CMK (cell line): ENCODE data around the gene ZNF789.
"Not testable (repeated sequence)": the region's sequence is repeated elsewhere in the genome, so short reads cannot be mapped to it uniquely, and the experiment has no call there.

Source experiments
- DNase-seq: peaks from one replicate; pipeline ENCODE4 v3.0.0-alpha.2; 2010; ENCODE audit warnings: low read depth

The ZNF789 gene

DNA sequence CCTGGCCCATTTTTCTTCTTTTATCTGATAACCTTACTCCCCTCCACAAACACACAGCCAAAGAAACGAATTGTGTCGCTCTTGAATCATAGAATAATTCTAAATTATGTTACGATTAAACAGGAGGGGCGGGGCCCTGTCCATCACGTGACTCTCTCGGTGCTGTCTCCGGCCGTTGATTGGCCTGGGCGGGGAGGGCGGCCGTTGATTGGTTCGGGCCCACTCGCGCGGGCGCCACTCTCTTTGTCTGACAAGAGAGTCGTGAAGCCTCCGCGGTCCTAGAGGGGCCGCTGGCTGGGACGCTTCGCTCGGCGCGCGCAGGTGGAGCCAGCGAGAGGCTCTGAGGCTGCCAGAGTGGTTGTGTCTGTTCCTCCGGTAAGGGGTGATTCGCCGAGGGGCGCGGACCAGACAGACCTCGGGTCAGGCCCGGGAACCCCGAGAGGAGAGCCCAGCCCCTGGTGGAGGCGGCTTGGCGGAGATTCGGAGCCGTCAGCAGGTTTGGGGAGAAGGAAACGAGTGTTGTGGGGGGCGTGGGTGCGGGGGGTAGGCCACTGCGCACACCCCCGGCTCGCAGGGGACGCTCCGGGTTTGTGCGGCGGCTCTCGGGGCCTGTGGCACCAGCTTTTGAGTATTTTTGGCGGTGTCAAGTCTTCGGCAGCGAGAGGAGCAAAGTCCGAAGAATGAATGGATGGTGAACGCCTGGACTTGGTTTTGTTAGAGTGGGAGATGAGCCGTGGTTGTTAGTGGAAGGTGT lies at the start of gene ZNF789:
ZNF789 (plus strand) TSS at position 330 of the 754 bp plus-strand sequence. CDS start 3,567 bp downstream, outside the sequence.
- peak; percentile 95 for DNase-seq

DNA sequence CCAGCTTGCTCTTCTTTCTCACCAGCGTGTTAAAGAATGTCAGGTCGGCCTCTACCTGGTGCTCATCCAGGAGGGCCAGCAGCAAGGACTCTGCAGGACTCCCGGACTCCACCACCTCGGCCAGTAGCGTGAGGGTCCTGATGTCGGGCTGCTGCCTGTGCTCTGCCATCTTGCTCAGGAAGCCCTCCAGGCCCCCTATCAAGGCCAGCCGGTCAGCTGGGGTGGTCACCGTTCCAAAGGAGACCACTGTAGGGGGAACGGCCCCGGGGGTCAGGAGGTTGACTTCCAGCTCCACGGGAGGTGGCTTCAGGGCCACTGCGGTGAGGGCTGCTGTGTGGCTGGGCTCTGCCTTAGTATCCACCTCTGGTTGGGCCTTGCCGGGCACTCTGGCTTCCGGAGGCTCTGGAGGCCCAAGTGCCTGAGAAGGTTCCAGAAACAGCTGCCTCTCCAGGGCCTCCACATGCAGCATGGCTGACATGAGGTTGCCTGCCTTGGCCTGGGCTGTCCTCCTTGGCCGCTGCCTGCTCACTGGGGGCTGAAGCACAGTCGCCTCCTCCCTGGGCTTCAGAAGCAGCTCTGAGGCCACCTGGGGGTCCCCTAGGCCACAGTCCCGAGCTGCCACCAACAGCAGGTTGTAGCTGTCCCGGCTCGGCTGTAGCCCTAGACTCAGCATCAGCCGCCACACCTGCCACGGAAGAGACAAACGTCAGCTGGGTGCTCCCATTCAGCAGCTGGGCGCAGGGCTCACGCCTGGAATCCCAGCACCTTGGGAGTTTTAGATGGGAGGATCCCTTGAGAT lies 47.6 kb upstream of the ZNF789 start:
- DNase-seq: no peak

DNA sequence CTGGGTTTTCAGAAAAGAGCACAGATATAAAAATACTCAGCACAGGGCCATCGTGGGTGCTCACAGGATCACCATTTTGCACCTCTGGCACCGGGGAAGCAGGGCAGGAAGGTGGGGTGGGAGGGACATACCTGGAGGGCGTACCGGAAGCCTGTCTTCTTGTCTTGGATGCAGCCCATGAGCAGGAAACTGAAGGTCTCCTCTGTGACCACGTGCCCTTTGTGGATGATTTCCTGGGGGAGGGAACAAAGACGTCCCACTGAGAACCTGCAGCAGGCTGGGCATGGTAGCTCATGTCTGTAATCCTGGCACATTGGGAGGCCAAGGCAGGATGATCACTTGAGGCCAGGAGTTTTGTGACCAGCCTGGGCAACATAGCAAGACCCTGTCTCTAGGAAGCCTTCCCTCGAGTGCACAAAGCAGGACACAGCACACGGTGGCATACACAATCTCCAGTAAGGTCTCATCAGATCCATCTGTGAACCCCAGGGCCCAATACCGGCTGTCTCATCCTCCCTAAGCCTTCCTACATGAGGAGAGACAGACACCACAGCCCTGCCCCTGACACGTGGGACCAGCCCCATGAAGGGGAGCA lies 43.6 kb upstream of the ZNF789 start:
- no peak for DNase-seq

DNA sequence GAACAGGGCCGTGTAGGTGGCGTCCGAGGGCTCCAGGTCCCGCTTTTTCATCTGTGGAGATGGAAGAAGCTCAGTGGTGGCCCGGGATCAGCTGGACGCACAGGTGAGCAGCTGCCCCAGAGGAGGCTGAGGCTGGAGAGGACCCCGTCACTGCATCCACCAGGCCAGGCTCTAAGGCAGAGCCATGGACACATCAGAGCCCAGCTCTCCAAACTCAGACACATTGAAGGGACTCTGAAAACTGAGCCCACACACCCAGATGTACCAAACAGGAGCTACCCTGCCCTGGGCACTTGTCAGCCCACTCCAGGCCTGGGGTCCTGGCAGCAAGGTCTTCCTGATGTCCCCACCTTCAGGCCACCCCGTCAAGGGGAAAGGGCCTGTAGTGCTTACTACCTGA lies 42.9 kb upstream of the ZNF789 start:
- no peak for DNase-seq

DNA sequence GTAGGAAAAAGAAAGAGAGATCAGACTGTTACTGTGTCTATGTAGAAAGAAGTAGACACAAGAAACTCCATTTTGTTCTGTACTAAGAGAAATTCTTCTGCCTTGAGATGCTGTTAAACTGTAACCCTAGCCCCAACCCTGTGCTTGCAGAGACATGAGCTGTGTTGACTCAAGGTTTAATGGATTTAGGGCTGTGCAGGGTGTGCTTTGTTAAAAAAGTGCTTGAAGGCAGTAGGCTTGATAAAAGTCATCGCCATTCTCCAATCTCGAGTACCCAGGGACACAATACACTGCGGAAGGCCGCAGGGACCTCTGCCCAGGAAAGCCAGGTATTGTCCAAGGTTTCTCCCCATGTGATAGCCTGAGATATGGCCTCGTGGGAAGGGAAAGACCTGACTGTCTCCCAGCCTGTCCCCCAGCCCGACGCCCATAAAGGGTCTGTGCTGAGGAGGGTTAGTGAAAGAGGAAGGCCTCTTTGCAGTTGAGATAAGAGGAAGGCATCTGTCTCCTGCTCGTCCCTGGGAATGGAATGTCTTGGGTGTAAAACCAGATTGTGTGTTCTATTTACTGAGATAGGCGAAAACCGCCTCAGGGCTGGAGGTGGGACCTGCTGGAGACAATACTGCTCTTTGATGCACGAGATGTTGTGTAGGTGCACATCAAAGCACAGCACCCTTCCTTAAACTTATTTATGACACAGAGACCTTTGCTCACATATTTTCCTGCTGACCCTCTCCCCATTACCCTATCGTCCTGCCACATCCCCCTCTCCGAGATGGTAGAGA lies 40.7 kb upstream of the ZNF789 start:
- not testable (repeated sequence) for DNase-seq

DNA sequence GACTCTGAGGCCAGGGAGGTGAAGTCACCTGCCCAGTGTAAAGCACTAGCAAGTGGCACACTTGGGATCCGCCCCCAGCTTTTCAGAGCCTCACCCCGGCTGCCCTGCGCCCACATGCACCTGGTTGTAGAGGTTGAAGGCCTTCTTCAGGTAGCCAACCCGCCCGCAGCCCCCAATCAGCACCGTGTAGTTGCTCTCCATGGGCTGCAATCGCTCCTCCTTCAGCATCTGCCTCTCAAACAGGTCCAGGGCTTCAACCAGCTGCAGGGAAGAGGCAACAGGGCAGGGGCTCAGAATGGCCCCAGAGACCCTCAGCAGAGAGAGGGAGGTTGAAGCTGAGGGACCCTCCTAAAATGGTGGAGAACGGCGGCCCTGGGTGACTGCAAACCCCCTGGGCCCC lies 39.5 kb upstream of the ZNF789 start:
- no peak for DNase-seq

DNA sequence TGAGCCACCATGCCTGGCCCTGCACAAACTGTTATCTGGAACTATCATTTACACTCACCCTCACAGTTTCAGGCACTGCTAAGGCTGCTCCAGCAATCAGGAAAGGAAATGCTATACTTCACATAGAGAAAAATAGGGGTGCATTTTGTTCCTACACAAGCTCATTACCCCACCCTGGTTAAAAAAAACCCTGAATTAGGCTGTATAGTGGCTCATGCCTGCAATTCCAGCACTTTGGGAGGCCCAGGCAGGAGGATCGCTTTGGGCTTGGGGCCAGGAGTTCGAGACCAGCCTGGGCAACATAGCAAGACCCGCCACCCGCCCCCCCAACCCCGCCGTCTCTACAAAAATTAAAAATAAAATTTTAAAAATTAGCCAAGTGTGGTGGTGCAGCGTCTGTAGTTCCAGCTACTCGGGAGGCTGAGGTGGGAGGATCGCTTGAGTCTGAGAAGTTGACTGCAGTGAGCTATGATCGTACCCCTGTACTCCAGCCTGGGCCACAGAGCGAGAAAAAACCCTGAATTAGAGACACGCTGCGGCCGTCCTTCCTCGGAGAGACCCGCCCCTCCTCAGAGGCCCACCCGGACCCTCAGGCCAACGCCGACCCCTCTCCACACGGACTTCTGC lies 34.6 kb upstream of the ZNF789 start:
- DNase-seq: no peak

DNA sequence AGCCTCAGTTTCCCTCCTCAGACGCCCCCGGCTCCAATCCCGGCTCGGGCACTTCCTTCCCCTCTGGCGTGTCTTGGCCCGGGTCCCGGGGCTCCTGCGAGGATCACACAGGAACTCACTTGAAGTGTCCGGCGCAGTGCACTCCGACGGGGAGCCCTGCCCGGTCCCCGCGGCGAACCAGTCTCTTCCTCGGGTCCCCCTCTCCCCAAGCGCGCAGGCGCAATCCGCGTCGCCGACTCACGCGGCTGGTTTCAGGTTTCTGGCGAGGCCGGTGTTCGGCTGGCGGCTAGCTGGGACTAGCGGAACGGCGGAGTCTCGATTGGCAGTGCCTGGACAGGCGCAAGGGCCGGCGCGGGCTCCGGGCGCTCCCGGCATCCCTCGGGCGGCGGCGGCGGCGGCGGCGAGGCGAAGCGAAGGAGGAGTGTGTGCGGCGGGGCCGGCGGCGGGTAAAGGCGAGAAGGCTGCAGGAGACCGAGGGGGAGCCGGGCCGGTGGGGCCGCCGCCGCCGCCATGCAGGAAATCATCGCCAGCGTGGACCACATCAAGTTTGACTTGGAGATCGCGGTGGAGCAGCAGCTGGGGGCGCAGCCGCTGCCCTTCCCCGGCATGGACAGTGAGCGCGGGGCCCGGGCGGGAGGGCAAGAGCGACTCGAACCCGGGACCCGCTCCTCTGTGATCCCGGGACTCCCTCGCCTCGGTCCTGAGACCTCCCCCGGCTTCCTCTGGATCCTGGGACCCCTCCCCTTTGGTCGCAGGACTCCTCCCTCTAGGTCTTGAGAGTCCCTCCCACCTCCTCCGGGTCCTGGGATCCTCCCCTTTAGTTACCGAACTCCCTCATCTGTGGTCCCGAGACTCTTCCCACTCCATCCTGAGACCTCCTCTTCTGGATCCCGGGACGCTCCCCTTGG lies 33.9 kb upstream of the ZNF789 start, which contains the start of the genes CPSF4 and PTCD1:
CPSF4 (plus strand) TSS at position 371 of the 908 bp plus-strand sequence; CDS start at position 511, 140 bp downstream.
PTCD1 (minus strand) TSS at position 226 of the 908 bp plus-strand sequence. CDS start 3,556 bp downstream, outside the sequence.
- peak; percentile 76 for DNase-seq

DNA sequence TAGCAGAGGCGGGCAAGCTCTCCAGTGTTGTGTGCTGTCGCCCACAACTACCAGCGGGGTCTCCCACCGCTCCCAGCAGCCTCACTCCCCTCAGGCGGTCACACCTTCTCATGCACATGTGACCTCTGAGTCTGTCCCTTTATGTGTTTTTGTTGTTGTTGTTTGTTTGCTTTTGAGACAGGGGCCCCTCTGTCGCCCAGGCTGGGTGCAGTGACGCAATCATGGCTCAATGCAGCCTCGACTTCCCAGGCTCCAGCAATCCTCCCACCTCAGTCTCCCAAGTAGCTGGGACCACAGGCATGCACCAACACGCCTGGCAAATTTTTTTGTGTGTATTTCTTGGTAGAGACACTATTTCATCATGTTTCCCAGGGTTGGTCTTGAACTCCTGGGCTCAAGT lies 32.5 kb upstream of the ZNF789 start:
- DNase-seq: no peak

DNA sequence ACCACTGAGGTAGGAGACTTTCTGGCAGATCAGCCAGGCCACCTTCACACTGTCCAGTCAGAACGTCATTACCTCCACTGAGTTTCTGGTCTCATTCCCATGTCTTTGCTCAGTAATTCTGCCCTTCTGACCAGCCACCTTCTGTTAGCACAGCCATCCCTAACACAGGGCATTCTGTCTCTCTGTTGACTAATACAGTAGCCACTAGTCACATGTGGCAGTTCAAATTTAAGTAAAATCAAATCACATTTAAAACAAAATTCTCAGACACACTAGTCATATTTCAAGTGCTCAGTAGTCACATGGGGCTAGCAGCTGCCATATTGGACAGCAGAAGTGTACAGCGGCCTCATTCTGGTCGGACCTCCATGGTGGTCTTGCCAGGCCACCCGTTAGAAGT lies 26.6 kb upstream of the ZNF789 start:
- DNase-seq: no peak

DNA sequence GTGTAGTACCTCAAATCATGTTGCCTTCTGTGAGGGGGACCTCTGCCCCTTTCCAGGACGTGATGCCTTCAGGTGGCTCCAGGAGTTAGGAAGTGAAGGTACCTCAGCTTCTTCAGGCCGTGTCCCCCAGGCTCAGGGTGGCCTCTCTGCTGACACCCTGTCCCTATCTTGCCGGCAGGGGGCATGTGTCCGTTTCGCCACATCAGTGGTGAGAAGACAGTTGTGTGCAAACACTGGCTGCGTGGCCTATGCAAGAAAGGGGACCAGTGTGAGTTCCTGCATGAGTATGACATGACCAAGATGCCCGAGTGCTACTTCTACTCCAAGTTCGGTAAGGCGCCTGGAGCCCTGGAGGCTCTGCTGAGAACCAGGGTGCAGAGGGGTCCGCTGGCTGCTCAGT lies 24.7 kb upstream of the ZNF789 start:
- no peak for DNase-seq

DNA sequence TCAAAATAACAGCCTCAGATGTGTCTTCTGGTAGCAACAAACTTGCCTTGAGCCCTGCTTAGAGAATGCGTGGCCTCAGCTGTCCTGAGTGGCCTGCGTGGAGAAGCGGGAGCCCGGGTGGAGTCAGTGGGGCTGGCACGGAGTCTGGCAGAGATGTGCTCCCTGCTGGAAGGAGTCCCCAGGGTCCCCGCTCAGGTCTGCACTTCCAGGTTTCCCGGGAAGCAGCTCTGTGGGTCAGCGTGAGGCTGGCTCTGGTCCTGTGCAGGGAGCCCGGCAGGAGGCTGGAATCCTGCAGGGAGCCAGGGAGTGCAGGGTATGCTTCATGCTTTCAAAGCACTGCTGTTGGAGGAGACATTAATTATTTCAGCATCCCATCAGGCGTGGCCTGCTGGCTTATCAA lies 23.8 kb upstream of the ZNF789 start:
- DNase-seq: no peak

DNA sequence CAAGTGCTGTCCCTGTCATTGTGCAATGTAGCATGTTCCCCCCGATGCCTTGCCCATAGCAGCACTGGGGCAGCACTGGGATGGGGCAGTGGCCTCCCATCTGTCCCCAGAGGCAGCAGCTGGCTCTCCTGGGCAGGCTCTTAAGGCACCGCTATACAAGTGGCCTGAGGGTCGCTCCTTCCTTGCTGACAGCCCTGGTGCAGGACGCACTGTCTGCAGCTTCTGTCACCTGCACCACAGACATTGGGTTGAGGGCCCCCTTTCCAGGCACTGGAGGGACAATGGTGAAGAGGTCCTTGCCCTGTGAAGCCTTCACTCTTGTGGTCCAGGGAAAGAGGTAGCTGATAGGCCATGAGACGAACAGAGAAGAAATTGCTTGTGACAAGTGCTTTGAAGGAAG lies 23.4 kb upstream of the ZNF789 start:
- no peak for DNase-seq

DNA sequence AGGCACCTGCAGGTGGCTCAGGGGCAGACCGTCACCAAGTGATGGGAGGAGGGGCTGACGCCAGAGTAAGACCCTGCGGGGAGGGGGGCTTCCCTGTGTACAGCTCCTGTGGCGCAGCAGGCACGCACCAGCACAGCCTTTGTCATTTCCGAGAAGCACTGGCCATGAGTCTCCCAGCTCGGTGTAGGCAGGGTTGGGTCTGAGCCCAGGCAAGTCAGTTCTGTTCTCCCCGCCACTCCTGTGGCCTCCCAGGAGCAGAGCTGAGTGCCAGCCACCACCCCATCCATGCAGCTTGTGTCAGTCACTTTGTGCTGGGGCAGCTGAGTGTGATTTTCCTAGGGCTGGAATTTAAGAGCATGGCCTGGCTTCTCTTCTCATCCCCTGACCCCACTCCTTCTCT lies 20.8 kb upstream of the ZNF789 start:
- DNase-seq: no peak

DNA sequence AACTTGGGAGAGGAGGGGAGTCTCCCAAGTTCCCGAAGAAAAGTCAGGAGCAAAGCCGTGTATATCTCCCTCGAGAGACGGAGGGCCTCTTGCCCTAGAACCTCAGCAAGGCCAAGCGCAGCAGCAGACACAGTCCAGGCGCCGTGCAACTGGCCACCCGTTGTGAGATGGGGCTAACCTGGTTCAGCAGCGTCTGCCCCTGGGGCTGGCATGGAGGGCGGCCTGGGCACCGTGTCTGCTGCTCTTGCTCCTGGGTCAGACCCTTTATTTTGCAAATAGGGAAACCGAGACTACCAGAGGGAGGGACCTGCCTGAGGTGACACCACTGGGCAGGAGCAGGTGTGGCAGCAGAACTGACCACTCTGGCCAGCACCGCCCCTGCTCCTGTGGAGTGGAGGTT lies 20.1 kb upstream of the ZNF789 start:
- no peak for DNase-seq

DNA sequence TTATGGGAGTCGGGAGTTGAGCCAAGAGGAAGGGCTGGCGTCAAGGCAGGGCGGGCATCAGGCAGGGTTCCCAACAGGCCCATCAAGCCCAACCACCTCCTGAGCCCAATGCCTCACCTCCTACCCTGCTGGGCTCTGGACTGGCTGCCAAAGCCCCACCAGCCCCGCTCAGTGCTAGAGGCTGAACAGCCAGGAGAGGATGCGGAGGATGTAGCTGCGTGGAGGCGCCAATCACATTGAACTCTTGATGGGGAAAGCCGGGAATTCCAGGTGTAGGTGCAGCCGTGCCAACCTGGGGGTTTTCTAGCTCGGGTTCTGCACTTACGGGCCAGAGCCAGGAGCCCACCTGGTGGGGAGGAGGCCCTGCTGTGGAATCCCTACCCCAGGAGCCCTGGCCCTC lies 19.6 kb upstream of the ZNF789 start:
- DNase-seq: no peak

DNA sequence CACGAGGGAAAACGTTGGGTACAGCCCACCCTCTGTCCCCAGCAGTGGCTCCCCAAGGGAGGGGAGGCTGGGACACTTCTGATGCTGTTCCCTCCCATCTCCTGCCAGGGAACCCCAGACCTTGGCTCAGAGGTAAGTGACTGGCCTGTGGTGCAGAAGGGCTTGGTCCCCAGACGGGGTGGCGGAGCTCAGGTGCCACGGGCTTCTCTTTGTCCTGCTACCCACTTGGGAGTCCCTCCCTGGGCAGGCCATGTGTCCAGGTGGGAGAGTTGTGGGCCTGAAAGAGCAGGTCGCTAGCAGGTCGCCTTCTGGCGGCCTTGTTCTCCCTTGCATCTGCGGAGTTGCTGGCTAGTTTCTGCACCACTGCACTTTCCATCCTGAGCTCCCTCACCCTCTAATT lies 16.8 kb upstream of the ZNF789 start:
- DNase-seq: no peak

DNA sequence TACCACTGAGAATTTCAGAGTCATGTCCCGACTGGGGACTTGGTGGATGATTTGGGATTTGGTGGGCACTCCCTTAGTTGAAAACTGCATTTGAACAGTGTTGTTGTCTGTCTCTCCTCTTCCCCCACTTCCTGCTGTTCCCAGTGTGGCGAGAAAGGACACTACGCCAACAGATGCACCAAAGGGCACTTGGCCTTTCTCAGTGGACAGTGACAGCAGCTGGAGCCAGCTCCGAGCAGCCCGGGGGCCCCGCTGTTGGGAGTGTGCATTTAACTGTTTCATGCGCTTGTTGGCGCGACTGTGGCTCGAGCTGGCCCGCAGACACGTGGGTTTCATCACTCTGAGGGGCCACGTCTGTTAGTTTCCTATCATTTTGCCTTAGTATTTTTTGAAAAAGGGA lies 16.4 kb upstream of the ZNF789 start:
- no peak for DNase-seq

DNA sequence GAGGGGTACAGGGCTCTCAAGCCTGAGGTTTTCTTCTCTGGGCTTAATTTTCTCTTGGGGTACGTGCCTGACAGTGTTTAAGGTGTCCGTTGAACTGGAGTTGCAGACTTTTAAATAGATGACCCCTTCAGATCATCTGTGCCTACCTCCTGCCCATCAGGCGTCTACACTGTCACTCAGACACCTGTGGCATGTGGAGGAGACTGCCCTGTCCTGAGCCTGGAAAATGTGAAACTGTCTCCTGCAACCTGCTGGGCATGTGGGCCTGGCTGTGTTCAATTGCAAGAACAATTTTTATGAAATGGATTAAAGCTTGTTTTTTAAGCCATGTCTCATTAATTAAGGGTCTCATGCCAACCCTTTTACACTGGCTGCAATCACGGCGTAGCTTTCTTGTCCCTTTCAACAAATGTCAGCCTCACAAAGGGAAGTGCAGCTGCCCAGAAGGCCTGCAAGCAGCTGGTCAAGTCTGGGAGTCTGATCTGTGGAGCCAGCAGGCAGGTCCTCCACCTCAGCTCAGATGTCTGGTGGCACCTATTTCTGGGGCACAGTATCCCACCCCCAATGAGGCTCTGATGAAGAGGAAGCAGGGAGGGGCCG lies 15.5 kb upstream of the ZNF789 start:
- DNase-seq: no peak
